ENCODE data around the gene UBE2J1.

Gene UBE2J1

DNA sequence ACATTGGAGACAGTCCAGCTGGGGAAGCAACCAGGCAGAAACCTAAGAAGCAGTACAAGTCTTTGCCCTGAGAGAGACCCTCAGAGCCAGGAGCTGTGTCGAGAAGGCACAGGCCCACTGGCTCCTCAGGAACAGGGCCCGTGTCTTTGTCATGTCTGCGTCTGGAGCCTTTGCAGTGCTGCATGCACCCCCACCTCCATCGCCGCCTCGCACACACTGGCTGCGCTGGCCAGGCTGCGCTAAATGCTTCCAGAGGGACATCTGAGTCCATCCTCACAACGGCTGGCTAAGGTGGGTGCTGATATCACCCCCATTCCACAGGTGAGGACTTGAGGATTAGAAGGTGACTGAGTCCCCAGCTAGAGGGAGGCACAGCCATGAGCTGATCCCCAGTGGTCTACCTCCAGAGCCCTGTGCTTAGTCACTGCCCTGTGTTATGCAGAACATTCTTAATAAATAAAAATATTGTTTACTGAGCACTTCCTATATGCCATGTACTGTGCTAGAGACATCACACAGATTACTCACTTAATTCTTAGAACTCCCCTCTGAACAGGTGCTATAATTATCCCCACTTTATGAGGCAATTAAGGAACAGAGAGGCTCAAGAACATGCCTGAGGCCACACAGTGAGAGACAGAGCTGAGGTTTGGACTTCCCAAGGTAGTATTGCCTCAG lies 65.0 kb downstream of the UBE2J1 start:
- no peak for ATAC-seq
- TF ChIP-seq ZC3H10 (CRISPR knock-in tag; IDR thresholded peaks at IDR 0.05) (no peak), ZNF565 (CRISPR knock-in tag; conservative IDR thresholded peaks at IDR 0.05; ENCODE audit: low read depth) (no peak), TCF4 (CRISPR knock-in tag; IDR thresholded peaks at IDR 0.05; ENCODE audit: borderline replicate concordance) (no peak), ISL1 (CRISPR knock-in tag; IDR thresholded peaks at IDR 0.05) (no peak), OSR1 (CRISPR knock-in tag; IDR thresholded peaks at IDR 0.05) (no peak), ZFP3 (CRISPR knock-in tag; IDR thresholded peaks at IDR 0.05) (no peak), ARNTL (CRISPR knock-in tag; IDR thresholded peaks at IDR 0.05; ENCODE audit: borderline replicate concordance, low read depth) (no peak), BACH2 (CRISPR knock-in tag; IDR thresholded peaks at IDR 0.05; ENCODE audit: borderline replicate concordance) (no peak), GLIS3 (CRISPR knock-in tag; IDR thresholded peaks at IDR 0.05) (no peak), RARB (CRISPR knock-in tag; IDR thresholded peaks at IDR 0.05) (no peak), ZNF8 (CRISPR knock-in tag; IDR thresholded peaks at IDR 0.05) (no peak), ZNF70 (CRISPR knock-in tag; IDR thresholded peaks at IDR 0.05) (no peak), ESRRG (CRISPR knock-in tag; IDR thresholded peaks at IDR 0.05) (no peak), PPARA (CRISPR knock-in tag; IDR thresholded peaks at IDR 0.05; ENCODE audit: borderline replicate concordance) (no peak), SNAI2 (CRISPR knock-in tag; IDR thresholded peaks at IDR 0.05) (no peak), ZFP30 (CRISPR knock-in tag; IDR thresholded peaks at IDR 0.05) (no peak)
- TF ChIP-seq, protein P1, sequence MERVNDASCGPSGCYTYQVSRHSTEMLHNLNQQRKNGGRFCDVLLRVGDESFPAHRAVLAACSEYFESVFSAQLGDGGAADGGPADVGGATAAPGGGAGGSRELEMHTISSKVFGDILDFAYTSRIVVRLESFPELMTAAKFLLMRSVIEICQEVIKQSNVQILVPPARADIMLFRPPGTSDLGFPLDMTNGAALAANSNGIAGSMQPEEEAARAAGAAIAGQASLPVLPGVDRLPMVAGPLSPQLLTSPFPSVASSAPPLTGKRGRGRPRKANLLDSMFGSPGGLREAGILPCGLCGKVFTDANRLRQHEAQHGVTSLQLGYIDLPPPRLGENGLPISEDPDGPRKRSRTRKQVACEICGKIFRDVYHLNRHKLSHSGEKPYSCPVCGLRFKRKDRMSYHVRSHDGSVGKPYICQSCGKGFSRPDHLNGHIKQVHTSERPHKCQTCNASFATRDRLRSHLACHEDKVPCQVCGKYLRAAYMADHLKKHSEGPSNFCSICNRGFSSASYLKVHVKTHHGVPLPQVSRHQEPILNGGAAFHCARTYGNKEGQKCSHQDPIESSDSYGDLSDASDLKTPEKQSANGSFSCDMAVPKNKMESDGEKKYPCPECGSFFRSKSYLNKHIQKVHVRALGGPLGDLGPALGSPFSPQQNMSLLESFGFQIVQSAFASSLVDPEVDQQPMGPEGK (CRISPR knock-in tag; IDR thresholded peaks at IDR 0.05; ENCODE audit: borderline replicate concordance), result no peak
- TF ChIP-seq, protein P2, sequence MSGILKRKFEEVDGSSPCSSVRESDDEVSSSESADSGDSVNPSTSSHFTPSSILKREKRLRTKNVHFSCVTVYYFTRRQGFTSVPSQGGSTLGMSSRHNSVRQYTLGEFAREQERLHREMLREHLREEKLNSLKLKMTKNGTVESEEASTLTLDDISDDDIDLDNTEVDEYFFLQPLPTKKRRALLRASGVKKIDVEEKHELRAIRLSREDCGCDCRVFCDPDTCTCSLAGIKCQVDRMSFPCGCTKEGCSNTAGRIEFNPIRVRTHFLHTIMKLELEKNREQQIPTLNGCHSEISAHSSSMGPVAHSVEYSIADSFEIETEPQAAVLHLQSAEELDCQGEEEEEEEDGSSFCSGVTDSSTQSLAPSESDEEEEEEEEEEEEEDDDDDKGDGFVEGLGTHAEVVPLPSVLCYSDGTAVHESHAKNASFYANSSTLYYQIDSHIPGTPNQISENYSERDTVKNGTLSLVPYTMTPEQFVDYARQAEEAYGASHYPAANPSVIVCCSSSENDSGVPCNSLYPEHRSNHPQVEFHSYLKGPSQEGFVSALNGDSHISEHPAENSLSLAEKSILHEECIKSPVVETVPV (CRISPR knock-in tag; IDR thresholded peaks at IDR 0.05), result no peak
- TF ChIP-seq, protein P3, sequence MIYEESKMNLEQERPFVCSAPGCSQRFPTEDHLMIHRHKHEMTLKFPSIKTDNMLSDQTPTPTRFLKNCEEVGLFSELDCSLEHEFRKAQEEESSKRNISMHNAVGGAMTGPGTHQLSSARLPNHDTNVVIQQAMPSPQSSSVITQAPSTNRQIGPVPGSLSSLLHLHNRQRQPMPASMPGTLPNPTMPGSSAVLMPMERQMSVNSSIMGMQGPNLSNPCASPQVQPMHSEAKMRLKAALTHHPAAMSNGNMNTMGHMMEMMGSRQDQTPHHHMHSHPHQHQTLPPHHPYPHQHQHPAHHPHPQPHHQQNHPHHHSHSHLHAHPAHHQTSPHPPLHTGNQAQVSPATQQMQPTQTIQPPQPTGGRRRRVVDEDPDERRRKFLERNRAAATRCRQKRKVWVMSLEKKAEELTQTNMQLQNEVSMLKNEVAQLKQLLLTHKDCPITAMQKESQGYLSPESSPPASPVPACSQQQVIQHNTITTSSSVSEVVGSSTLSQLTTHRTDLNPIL (CRISPR knock-in tag; IDR thresholded peaks at IDR 0.05; ENCODE audit: low read depth), result no peak
- TF ChIP-seq, protein P4, sequence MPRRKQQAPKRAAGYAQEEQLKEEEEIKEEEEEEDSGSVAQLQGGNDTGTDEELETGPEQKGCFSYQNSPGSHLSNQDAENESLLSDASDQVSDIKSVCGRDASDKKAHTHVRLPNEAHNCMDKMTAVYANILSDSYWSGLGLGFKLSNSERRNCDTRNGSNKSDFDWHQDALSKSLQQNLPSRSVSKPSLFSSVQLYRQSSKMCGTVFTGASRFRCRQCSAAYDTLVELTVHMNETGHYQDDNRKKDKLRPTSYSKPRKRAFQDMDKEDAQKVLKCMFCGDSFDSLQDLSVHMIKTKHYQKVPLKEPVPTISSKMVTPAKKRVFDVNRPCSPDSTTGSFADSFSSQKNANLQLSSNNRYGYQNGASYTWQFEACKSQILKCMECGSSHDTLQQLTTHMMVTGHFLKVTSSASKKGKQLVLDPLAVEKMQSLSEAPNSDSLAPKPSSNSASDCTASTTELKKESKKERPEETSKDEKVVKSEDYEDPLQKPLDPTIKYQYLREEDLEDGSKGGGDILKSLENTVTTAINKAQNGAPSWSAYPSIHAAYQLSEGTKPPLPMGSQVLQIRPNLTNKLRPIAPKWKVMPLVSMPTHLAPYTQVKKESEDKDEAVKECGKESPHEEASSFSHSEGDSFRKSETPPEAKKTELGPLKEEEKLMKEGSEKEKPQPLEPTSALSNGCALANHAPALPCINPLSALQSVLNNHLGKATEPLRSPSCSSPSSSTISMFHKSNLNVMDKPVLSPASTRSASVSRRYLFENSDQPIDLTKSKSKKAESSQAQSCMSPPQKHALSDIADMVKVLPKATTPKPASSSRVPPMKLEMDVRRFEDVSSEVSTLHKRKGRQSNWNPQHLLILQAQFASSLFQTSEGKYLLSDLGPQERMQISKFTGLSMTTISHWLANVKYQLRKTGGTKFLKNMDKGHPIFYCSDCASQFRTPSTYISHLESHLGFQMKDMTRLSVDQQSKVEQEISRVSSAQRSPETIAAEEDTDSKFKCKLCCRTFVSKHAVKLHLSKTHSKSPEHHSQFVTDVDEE (CRISPR knock-in tag; IDR thresholded peaks at IDR 0.05), result no peak

DNA sequence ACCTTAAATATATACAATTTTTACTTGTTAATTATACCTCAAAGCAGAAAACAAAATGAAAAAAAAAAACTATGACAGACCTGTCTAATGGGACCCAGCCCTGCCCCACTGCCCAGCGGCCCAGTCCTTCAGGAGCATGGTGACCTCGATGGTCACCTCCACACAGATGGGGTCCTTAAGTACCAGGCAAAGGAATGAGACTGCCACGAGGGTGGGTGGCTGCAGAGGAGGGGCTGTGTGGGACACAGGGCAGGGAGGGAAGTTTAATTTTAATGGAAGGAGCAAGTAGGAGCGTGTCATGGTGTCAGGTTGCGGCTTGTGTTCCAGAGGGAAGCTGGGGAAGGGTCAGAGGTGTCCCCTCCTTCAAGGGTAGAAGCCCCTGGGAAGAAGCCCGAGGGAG lies 66.0 kb downstream of the UBE2J1 start:
- ATAC-seq, result no peak
- TF ChIP-seq ZNF8 (CRISPR knock-in tag; IDR thresholded peaks at IDR 0.05) (no peak), PPARA (CRISPR knock-in tag; IDR thresholded peaks at IDR 0.05; ENCODE audit: borderline replicate concordance) (no peak), ZNF70 (CRISPR knock-in tag; IDR thresholded peaks at IDR 0.05) (no peak), ISL1 (CRISPR knock-in tag; IDR thresholded peaks at IDR 0.05) (no peak), SNAI2 (CRISPR knock-in tag; IDR thresholded peaks at IDR 0.05) (no peak), ARNTL (CRISPR knock-in tag; IDR thresholded peaks at IDR 0.05; ENCODE audit: borderline replicate concordance, low read depth) (no peak), ZNF565 (CRISPR knock-in tag; conservative IDR thresholded peaks at IDR 0.05; ENCODE audit: low read depth) (no peak), TOX (CRISPR knock-in tag; IDR thresholded peaks at IDR 0.05; ENCODE audit: borderline replicate concordance) (no peak), BACH2 (CRISPR knock-in tag; IDR thresholded peaks at IDR 0.05; ENCODE audit: borderline replicate concordance) (no peak)
- TF ChIP-seq, protein P5, sequence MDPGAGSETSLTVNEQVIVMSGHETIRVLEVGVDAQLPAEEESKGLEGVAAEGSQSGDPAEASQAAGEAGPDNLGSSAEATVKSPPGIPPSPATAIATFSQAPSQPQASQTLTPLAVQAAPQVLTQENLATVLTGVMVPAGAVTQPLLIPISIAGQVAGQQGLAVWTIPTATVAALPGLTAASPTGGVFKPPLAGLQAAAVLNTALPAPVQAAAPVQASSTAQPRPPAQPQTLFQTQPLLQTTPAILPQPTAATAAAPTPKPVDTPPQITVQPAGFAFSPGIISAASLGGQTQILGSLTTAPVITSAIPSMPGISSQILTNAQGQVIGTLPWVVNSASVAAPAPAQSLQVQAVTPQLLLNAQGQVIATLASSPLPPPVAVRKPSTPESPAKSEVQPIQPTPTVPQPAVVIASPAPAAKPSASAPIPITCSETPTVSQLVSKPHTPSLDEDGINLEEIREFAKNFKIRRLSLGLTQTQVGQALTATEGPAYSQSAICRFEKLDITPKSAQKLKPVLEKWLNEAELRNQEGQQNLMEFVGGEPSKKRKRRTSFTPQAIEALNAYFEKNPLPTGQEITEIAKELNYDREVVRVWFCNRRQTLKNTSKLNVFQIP (CRISPR knock-in tag; IDR thresholded peaks at IDR 0.05; ENCODE audit: borderline replicate concordance, low read depth), result no peak
- TF ChIP-seq, protein P2 (CRISPR knock-in tag; IDR thresholded peaks at IDR 0.05), result no peak
- TF ChIP-seq, protein P4 (CRISPR knock-in tag; IDR thresholded peaks at IDR 0.05), result no peak
- TF ChIP-seq, protein P1 (CRISPR knock-in tag; IDR thresholded peaks at IDR 0.05; ENCODE audit: borderline replicate concordance), result no peak

Data from SK-N-SH treated with all-trans-retinoic acid at 6 μM for 48 hours (cell line).